IMR-90 (cell line): ENCODE data around the gene KCNJ1. TPM values are rescaled to one million over a fixed set of nuclear protein-coding genes. Genes with fewer than 3 reads are reported as not detected.
A peak's percentile ranks its signal among the peaks of the same experiment; 100 is the strongest.

Source experiments
- ATAC-seq: fragments of 200-7000 bp; cut with Tn5 transposase; 2 replicates; pipeline ENCODE4 v1.9.1; 2020; ENCODE audit warnings: low read depth, mild to moderate bottlenecking, moderate library complexity
- BruUV-seq: library from RNA; stranded (reverse); fragments of 400-500 nt; replicated peaks from 2 replicates; lab custom pipeline; 2021; lab: Mats Ljungman, UMichigan
- CTCF ChIA-PET: fragments of 300-600 bp; formaldehyde crosslinking; extraction: SDS; loops from one replicate; lab custom pipeline; 2021; ENCODE audit warnings: antibody characterized with exemption; lab: Yijun Ruan, JAX
- POLR2A ChIA-PET: fragments of 300-600 bp; sonication (Branson Sonifier 250); formaldehyde crosslinking; loops from one replicate; lab custom pipeline; 2022; ENCODE audit warnings: antibody characterized with exemption; ENCODE audit not compliant: unreplicated experiment; lab: Charles Lee
- DNase-seq: peaks from one replicate; pipeline ENCODE4 v3.0.0; 2013
- H2AFZ ChIP-seq: replicated peaks from 2 replicates; pipeline ENCODE3; 2013; ENCODE audit warnings: low read length, mild to moderate bottlenecking; ENCODE audit not compliant: poor library complexity
- H2AK5ac ChIP-seq: 2 replicates; pipeline ENCODE4 v1.6.1; 2013; ENCODE audit warnings: low read depth, low read length, inconsistent platforms
- H2AK9ac ChIP-seq: replicated peaks from 2 replicates; pipeline ENCODE3; 2013; ENCODE audit warnings: mild to moderate bottlenecking, low read depth, low read length, moderate library complexity; ENCODE audit not compliant: poor library complexity
- H2BK120ac ChIP-seq: 2 replicates; pipeline ENCODE4 v1.6.1; 2013; ENCODE audit warnings: low read depth, low read length, inconsistent platforms
- H2BK15ac ChIP-seq: 3 replicates; pipeline ENCODE4 v1.6.1; 2013; ENCODE audit warnings: low read depth, low read length, inconsistent platforms
- H2BK20ac ChIP-seq: 2 replicates; pipeline ENCODE4 v1.6.1; 2013; ENCODE audit warnings: low read depth, mild to moderate bottlenecking, inconsistent platforms, low read length, moderate library complexity
- H2BK5ac ChIP-seq: 2 replicates; pipeline ENCODE4 v1.6.1; 2013; ENCODE audit warnings: mild to moderate bottlenecking, low read depth, low read length, inconsistent platforms; ENCODE audit not compliant: poor library complexity, severe bottlenecking
- H3K14ac ChIP-seq: replicated peaks from 2 replicates; pipeline ENCODE4 v1.6.1; 2013; ENCODE audit warnings: low read depth, low read length, inconsistent platforms
- H3K18ac ChIP-seq: 2 replicates; pipeline ENCODE4 v1.6.1; 2013; ENCODE audit warnings: low read depth, low read length, control low read depth
- H3K23ac ChIP-seq: 2 replicates; pipeline ENCODE4 v1.6.1; 2013; ENCODE audit warnings: low read depth, low read length, inconsistent platforms
- H3K27ac ChIP-seq: 2 replicates; pipeline ENCODE4 v1.5.1; 2013; ENCODE audit warnings: mild to moderate bottlenecking, control low read depth, low read length; ENCODE audit not compliant: insufficient read depth
- H3K27me3 ChIP-seq: 2 replicates; pipeline ENCODE4 v1.6.1; 2013; ENCODE audit warnings: low read length; ENCODE audit not compliant: control insufficient read depth, insufficient read depth
- H3K36me3 ChIP-seq: 2 replicates; pipeline ENCODE4 v1.6.1; 2013; ENCODE audit warnings: low read length, mixed read lengths; ENCODE audit not compliant: control insufficient read depth, insufficient read depth
- H3K4ac ChIP-seq: 2 replicates; pipeline ENCODE4 v1.6.1; 2013; ENCODE audit warnings: low read depth, low read length, inconsistent platforms
- H3K4me1 ChIP-seq: 2 replicates; pipeline ENCODE4 v1.6.1; 2013; ENCODE audit warnings: low read length, mixed read lengths; ENCODE audit not compliant: control insufficient read depth, insufficient read depth
- H3K4me2 ChIP-seq: 2 replicates; pipeline ENCODE4 v1.6.1; 2013; ENCODE audit warnings: low read depth, mild to moderate bottlenecking, control low read depth, low read length, moderate library complexity
- H3K4me3 ChIP-seq: 2 replicates; pipeline ENCODE4 v1.5.1; 2013; ENCODE audit warnings: low read depth, mild to moderate bottlenecking, control low read depth, low read length, moderate library complexity; ENCODE audit not compliant: insufficient read depth
- H3K56ac ChIP-seq: 2 replicates; pipeline ENCODE4 v1.6.1; 2013; ENCODE audit warnings: low read length, inconsistent platforms; ENCODE audit not compliant: insufficient read depth; ENCODE audit errors: extremely low read depth
- H3K79me1 ChIP-seq, 2 experiments: 2 replicates each; pipeline ENCODE4 v1.6.1; 2013; ENCODE audit warnings: low read length in 2 of 2, inconsistent platforms in 1 of 2, low read depth in 1 of 2
- H3K9ac ChIP-seq: 2 replicates; pipeline ENCODE4 v1.6.1; 2013; ENCODE audit warnings: low read depth, low read length, control low read depth
- H3K9me1 ChIP-seq: 2 replicates; pipeline ENCODE4 v1.6.1; 2013; ENCODE audit warnings: low read length, inconsistent platforms; ENCODE audit not compliant: insufficient read depth
- H3K9me3 ChIP-seq: 2 replicates; pipeline ENCODE4 v1.6.1; 2013; ENCODE audit warnings: low read length; ENCODE audit not compliant: control insufficient read depth, insufficient read depth
- H4K20me1 ChIP-seq: 2 replicates; pipeline ENCODE4 v1.6.1; 2013; ENCODE audit warnings: low read length, inconsistent platforms; ENCODE audit not compliant: insufficient read depth
- H4K5ac ChIP-seq: 2 replicates; pipeline ENCODE4 v1.6.1; 2013; ENCODE audit warnings: mild to moderate bottlenecking, low read depth, low read length, control low read depth
- H4K8ac ChIP-seq, 2 experiments: 2 replicates each; pipeline ENCODE4 v1.6.1; 2013; ENCODE audit warnings: low read depth in 2 of 2, low read length in 2 of 2, control low read depth in 1 of 2, inconsistent platforms in 1 of 2
- H4K91ac ChIP-seq: 2 replicates; pipeline ENCODE4 v1.6.1; 2013; ENCODE audit warnings: low read depth, low read length, inconsistent platforms; ENCODE audit not compliant: insufficient read depth
- BHLHE40 ChIP-seq: fragments of 150-350 bp; IDR thresholded peaks from 2 replicates; pipeline ENCODE4 v1.6.1; 2016; ENCODE audit warnings: mild to moderate bottlenecking, low read depth, low read length
- CHD1 ChIP-seq: IDR thresholded peaks from 2 replicates; pipeline ENCODE4 v1.6.1; 2012; ENCODE audit warnings: low read depth, low read length, improper control_type of control experiment
- MXI1 ChIP-seq: IDR thresholded peaks from 2 replicates; pipeline ENCODE4 v1.6.1; 2012; ENCODE audit warnings: low read depth, mild to moderate bottlenecking, low read length, moderate library complexity, borderline replicate concordance
- POLR2A ChIP-seq: IDR thresholded peaks from 2 replicates; pipeline ENCODE4 v1.6.1; 2012; ENCODE audit warnings: mild to moderate bottlenecking, low read depth, low read length
- RAD21 ChIP-seq: IDR thresholded peaks from 2 replicates; pipeline ENCODE4 v1.6.1; 2012; ENCODE audit warnings: low read length, improper control_type of control experiment
- SMC3 ChIP-seq: fragments of 150-350 bp; IDR thresholded peaks from 2 replicates; pipeline ENCODE4 v1.6.1; 2016; ENCODE audit warnings: low read depth, mild to moderate bottlenecking, antibody characterized with exemption, low read length, moderate library complexity
- USF2 ChIP-seq: fragments of 150-350 bp; IDR thresholded peaks from 2 replicates; pipeline ENCODE4 v1.6.1; 2017; ENCODE audit warnings: mild to moderate bottlenecking, antibody characterized with exemption, low read length, low read depth
- WGBS, 2 experiments: methylation state at CpG; one replicate each; pipeline versions ENCODE4 v1.1.5 to v1.1.7; 2013; ENCODE audit warnings: missing lambda C conversion rate in 2 of 2; ENCODE audit not compliant: insufficient read length in 1 of 2; ENCODE audit errors: extremely low coverage in 2 of 2; 5-methylcytosine and 5-hydroxymethylcytosine counted together
- dilution Hi-C: fragments of 300-500 bp; cut with HindIII; formaldehyde crosslinking; loops from one replicate; pipeline ENCODE4 v1.14.3; 2018; ENCODE audit warnings: low sequenced_read_pairs; ENCODE audit not compliant: unreplicated experiment
- in situ Hi-C: fragments of 300-500 bp; cut with MboI; formaldehyde crosslinking; loops from 3 replicates; pipeline ENCODE4 v1.14.3; 2019; ENCODE audit warnings: low sequenced_read_pairs, inconsistent platforms, mixed read lengths
- intact Hi-C: fragments of 100-400 bp; cut with micrococcal nuclease; formaldehyde crosslinking; loops from 2 replicates; pipeline ENCODE4 v1.10.0; 2022
- polyA plus RNA-seq, 3 experiments: library from polyadenylated mRNA; depleted of rRNA; stranded (reverse); fragments of >200 nt; gene quantifications; 2 replicates each; pipeline ENCODE4 v1.2.3, GENCODE V29; 2012; ENCODE audit warnings: low replicate concordance in 1 of 3
- total RNA-seq: library from RNA; depleted of rRNA; stranded (reverse); fragments of >200 nt; gene quantifications from 2 replicates; pipeline ENCODE4 v1.2.3, GENCODE V29; 2012
- TF ChIP-seq, protein P1 (sequence below): conservative IDR thresholded peaks from 2 replicates; pipeline ENCODE4 v1.5.1; 2012; ENCODE audit warnings: mild to moderate bottlenecking, low read depth, low read length, improper control_type of control experiment

KCNJ1 gene
- total and polyA plus RNA-seq, 2 of the 4 experiments (the other 2 are of a cell fraction) = not detected

DNA sequence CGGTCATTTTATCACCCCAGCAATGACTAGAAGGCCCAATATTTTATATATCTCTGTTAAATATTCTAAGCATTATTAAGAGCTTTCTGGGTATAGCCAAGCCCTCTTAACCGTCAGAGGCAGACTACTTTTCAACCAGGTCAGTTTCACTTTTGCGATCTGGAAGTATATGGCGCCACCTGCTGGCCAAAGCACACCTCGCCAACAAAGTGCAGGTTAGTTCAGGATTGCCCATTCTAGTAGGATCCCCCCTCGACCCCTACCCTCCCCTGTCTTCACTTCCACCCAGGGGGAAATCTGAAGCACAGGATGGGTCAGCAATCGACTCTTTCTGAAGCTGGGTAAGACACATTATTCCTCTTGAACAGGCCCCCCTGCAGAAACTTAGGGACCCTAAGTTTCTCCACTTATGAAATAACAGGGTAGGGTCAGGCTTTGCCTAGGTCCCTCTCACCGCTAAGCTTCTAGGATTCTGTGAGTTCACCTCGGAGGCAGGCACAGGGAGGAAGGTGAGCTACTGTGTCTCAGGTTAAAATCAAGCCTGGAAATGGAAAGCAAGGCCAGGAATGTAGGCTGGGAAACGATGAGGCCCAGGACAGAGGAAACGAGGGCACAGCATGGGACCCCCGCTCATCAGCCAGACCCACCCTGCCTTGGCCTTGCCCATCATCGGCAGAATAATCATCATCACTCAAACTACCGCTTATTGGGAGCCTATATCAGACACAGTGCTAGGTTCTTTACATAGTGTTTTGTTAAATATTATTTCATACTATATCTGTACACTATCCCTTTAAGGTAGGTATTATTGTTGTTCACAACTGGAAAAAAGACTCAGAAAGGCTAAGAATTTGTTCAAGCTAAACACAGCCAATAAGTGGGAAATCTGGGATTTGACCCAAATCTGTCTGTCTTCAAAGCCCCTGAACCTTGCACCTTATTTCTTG lies 35.6 kb downstream of the KCNJ1 start:
- no CpG with 5 or more reads among the region's 14 CpGs for WGBS, 2 experiments
- ChIA-PET CTCF (interaction anchor here (0.6 to 2.2 kb wide), 19 partner anchors 10 to 674 kb away, joined by 3 to 13 read pairs (median 3); partner anchors contain the start of gene FLI1), POLR2A (interaction anchor here (0.6 kb wide), 1 partner anchor 659 kb away, joined by 3 read pairs; no protein-coding TSS in a partner anchor)
- peaks cover 9% of the 10 kb centered on the region for H3K27me3 ChIP-seq
- H3K4ac ChIP-seq = no peak overlapping the region
- no peak overlapping the region for H2BK120ac ChIP-seq
- no peak overlapping the region for H3K4me2 ChIP-seq
- in situ Hi-C loops (loop anchor here (10.0 kb wide), 1 partner anchor 547 kb away; no protein-coding TSS in a partner anchor), dilution Hi-C loops (loop anchor here (25.0 kb wide), 1 partner anchor 644 kb away; no protein-coding TSS in a partner anchor), intact Hi-C loops (loop anchor here (1.0 to 10.0 kb wide), 9 partner anchors 54 to 800 kb away; no protein-coding TSS in a partner anchor)
- no peaks in the 10 kb centered on the region for H3K4me1 ChIP-seq
- DNase-seq = peak; percentile 84
- H3K36me3 ChIP-seq = no peaks in the 10 kb centered on the region
- TF ChIP-seq RAD21 = peak; percentile 96
- TF ChIP-seq POLR2A = 0 out of 2 replicates have a peak, but pooled peaks have one; percentile 36
- no peak; the same call in 1 of the 2 replicates for TF ChIP-seq CHD1
- TF ChIP-seq, protein P1, sequence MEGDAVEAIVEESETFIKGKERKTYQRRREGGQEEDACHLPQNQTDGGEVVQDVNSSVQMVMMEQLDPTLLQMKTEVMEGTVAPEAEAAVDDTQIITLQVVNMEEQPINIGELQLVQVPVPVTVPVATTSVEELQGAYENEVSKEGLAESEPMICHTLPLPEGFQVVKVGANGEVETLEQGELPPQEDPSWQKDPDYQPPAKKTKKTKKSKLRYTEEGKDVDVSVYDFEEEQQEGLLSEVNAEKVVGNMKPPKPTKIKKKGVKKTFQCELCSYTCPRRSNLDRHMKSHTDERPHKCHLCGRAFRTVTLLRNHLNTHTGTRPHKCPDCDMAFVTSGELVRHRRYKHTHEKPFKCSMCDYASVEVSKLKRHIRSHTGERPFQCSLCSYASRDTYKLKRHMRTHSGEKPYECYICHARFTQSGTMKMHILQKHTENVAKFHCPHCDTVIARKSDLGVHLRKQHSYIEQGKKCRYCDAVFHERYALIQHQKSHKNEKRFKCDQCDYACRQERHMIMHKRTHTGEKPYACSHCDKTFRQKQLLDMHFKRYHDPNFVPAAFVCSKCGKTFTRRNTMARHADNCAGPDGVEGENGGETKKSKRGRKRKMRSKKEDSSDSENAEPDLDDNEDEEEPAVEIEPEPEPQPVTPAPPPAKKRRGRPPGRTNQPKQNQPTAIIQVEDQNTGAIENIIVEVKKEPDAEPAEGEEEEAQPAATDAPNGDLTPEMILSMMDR = peak; percentile 84
- no peak for TF ChIP-seq USF2
- TF ChIP-seq MXI1 = no peak
- no peak for TF ChIP-seq BHLHE40
- TF ChIP-seq SMC3 = peak; percentile 93
- no peak overlapping the region for H3K9ac ChIP-seq
- H2AFZ ChIP-seq = no peak overlapping the region
- no peak overlapping the region for H4K5ac ChIP-seq
- no peak overlapping the region for H2BK15ac ChIP-seq
- H3K56ac ChIP-seq = no peak overlapping the region
- no peak overlapping the region for H3K18ac ChIP-seq
- peak; percentile 92 for ATAC-seq
- no peak overlapping the region for H2AK9ac ChIP-seq
- no TSS peak for BruUV-seq
- H3K23ac ChIP-seq = no peak overlapping the region
- H3K9me1 ChIP-seq = no peaks in the 10 kb centered on the region
- H4K91ac ChIP-seq = no peak overlapping the region
- no peaks in the 10 kb centered on the region for H3K79me1 ChIP-seq
- H2BK5ac ChIP-seq = no peak overlapping the region
- no peaks in the 10 kb centered on the region for H4K20me1 ChIP-seq
- H3K27ac ChIP-seq = no peak overlapping the region
- no peaks in the 10 kb centered on the region for H3K9me3 ChIP-seq
- H2AK5ac ChIP-seq = no peak overlapping the region
- no peak overlapping the region for H3K4me3 ChIP-seq
- H2BK20ac ChIP-seq = no peak overlapping the region; the same call in 1 of the 2 replicates
- H4K8ac ChIP-seq = no peak overlapping the region
- H3K14ac ChIP-seq = no peak overlapping the region
